RWPE2 (cell line): Measurements from ENCODE around the gene SUN2.

Experiments
- ATAC-seq: fragments of 200-7000 bp; cut with Tn5 transposase; 3 replicates; pipeline ENCODE4 v1.9.1; 2021; ENCODE audit warnings: low read depth
- DNase-seq: peaks from one replicate; pipeline ENCODE4 v3.0.0-alpha.2; 2020; ENCODE audit warnings: low spot score
- H3K27ac ChIP-seq: fragments of 450-650 bp; 2 replicates; pipeline ENCODE4 v1.5.1; 2017; ENCODE audit warnings: mild to moderate bottlenecking; ENCODE audit not compliant: poor library complexity, severe bottlenecking
- H3K27me3 ChIP-seq: fragments of 250-450 bp; sonication (Bioruptor Pico); 2 replicates; pipeline ENCODE4 v1.5.1; 2021; ENCODE audit warnings: mild to moderate bottlenecking, moderate library complexity; ENCODE audit not compliant: insufficient read depth, poor library complexity, severe bottlenecking
- H3K36me3 ChIP-seq: fragments of 250-450 bp; sonication (Bioruptor Pico); 2 replicates; pipeline ENCODE4 v1.5.1; 2020; ENCODE audit warnings: low read depth, mild to moderate bottlenecking, moderate library complexity
- H3K4me1 ChIP-seq: fragments of 250-450 bp; sonication (Bioruptor Pico); 2 replicates; pipeline ENCODE4 v1.5.1; 2021; ENCODE audit warnings: mild to moderate bottlenecking, moderate library complexity; ENCODE audit not compliant: insufficient read depth, poor library complexity, severe bottlenecking
- H3K4me3 ChIP-seq: fragments of 250-450 bp; sonication (Bioruptor Pico); 2 replicates; pipeline ENCODE4 v1.5.1; 2021; ENCODE audit warnings: mild to moderate bottlenecking, moderate library complexity; ENCODE audit not compliant: severe bottlenecking
- H3K9me3 ChIP-seq: fragments of 250-450 bp; sonication (Bioruptor Pico); 2 replicates; pipeline ENCODE4 v1.5.1; 2021; ENCODE audit warnings: mild to moderate bottlenecking, moderate library complexity; ENCODE audit not compliant: severe bottlenecking
- CTCF ChIP-seq: fragments of 450-650 bp; IDR thresholded peaks from one replicate; pipeline ENCODE4 v1.5.1; 2017; ENCODE audit warnings: mild to moderate bottlenecking, moderate library complexity; ENCODE audit not compliant: poor library complexity, severe bottlenecking

SUN2 gene

GRCh38 chr22:38729946-38730345 lies 25.9 kb downstream of the SUN2 start:
- DNase-seq (no peak), ATAC-seq (no peak)
- Histone ChIP-seq H3K9me3 (no peaks in the 10 kb centered on the region), H3K27me3 (no peaks in the 10 kb centered on the region), H3K4me1 (no peaks in the 10 kb centered on the region), H3K4me3 (no peak overlapping the region), H3K27ac (no peak overlapping the region), H3K36me3 (peaks cover 87% of the 10 kb centered on the region)
- no peak for TF ChIP-seq CTCF

DNA sequence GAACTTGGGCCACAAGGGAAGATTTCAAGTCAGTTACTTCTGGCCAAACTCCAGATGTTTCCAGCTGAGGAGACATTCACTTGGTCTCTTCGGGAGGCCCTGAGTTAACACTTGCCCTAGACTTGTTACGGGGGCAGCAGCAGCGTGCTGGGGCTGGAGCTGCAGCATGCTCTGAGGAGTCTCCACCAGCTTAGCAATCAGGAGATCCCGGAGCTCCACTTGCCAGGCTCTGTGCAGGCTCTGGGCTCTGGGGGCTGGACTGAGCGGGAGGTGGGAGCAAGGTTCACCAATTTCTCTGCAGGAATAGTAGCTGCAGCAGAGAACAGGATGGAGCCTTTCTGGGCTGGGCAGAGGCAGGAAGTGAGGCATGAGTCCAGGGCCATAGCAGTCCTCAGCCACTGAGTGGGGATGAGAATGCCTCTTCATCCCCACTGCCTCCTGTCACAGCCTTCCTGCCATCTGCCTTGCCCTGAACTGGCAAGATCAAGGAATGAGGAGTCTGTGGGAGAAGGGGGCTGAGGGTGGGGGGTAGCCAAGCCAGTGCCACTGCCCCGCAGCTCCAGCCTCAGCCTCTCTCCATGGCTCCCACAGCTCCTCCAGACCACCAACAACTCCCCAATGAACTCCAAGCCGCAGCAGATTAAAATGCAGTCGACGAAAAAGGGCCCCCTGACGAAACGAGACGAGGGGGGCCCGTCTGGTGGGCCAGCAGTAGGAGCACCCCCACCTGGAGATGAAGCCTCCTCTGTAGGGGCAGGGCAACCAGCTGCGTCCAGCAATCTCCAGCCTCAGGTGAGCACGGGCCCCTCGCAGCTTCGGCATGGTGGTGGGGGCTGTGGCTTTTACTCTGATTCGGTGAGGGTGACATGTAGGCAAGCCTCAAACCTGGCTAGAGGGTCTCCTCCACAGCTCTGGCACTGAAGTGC lies 26.7 kb downstream of the SUN2 start:
- no peak overlapping the region for H3K27ac ChIP-seq
- no peak for ATAC-seq
- H3K9me3 ChIP-seq: no peaks in the 10 kb centered on the region
- H3K27me3 ChIP-seq: no peaks in the 10 kb centered on the region
- no peak for TF ChIP-seq CTCF
- H3K36me3 ChIP-seq: peaks cover 87% of the 10 kb centered on the region
- no peaks in the 10 kb centered on the region for H3K4me1 ChIP-seq
- no peak for DNase-seq
- no peak overlapping the region for H3K4me3 ChIP-seq

DNA sequence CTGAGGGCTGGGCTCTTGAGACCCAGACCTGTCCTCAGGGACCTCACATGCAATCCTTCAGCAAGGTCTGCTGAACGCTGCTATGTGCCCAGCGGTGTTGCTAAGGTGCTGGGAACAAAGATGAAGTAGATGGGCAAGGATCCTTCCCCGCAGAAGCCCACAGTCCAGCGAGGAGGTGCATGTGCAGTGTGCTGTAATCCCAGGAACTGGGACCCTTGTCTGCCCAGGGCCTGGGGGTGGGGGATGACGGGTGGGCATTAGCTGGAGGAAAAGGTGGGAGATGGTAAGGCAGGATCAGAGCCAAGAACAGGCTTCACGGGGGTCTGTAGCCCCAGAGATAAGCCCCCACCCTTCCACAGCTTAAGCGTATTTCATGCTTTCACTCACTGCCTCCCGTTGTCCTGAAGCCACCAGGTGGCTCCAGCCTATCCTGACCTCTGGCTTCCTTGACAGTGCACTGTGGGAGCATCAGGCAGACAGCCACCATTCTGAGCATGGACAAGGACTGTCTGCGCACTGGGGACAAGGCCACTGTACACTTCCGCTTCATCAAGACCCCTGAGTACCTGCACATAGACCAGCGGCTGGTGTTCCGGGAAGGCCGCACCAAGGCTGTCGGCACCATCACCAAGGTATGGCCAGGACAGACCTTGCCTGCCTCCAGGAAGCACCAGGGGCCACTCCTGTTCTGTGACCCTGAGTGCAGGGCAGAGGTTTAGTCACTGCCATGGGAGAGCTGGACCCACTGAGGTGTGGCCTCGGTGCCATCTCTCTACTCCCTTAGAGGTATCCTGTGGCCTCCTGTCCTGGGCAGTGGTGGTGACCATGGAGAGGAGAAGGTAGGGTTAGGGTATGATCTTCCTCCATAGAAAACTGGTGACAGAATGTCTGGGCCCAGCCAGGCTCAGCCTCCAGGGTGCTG lies 28.0 kb downstream of the SUN2 start:
- TF ChIP-seq CTCF: no peak
- no peaks in the 10 kb centered on the region for H3K9me3 ChIP-seq
- H3K4me1 ChIP-seq: no peaks in the 10 kb centered on the region
- peaks cover 90% of the 10 kb centered on the region for H3K36me3 ChIP-seq
- no peak overlapping the region for H3K27ac ChIP-seq
- no peaks in the 10 kb centered on the region for H3K27me3 ChIP-seq
- no peak for DNase-seq
- ATAC-seq: no peak
- no peak overlapping the region for H3K4me3 ChIP-seq

DNA sequence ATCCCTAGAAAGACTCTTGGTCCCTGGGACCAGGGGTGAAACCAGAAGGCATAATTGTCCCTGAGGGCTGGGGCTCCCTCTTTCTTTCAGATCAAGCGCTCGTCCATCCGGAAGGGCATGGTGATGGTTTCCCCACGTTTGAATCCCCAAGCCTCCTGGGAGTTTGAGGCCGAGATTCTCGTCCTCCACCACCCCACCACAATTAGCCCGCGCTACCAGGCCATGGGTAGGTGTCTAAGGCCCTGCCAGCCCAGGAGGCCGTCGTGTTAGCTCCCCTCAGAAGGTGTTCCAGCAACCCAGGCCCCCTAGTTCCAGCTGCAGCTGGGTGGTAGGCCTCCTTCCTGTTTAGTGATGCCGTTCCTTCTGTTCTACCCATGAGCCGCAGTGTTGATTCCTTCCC lies 28.7 kb downstream of the SUN2 start:
- peaks cover 91% of the 10 kb centered on the region for H3K36me3 ChIP-seq

More for the DNA sequence above, 28.7 kb downstream of the SUN2 start:
- Histone ChIP-seq H3K27me3 (no peaks in the 10 kb centered on the region), H3K9me3 (no peaks in the 10 kb centered on the region), H3K4me3 (no peak overlapping the region), H3K4me1 (no peaks in the 10 kb centered on the region), H3K27ac (no peak overlapping the region)
- ATAC-seq: no peak
- no peak for DNase-seq
- TF ChIP-seq CTCF: no peak
